Vagina (tissue), 2 donors: ENCODE measurements around the gene ZNF512.

Experiments used
- POLR2AphosphoS5 ChIP-seq, 2 donors: sonication (generic); formaldehyde crosslinking; IDR thresholded peaks; one replicate each; pipeline ENCODE4 v1.9.0; 2017; ENCODE audit warnings: antibody characterized with exemption in 2 of 2, mild to moderate bottlenecking in 2 of 2, low read depth in 1 of 2; ENCODE audit not compliant: insufficient read depth in 1 of 2
- TF ChIP-seq, protein P1 (sequence below), 3 experiments: fragments of 450-650 bp in 2 of 3; fragments of 200-600 bp in 1 of 3; sonication (generic) in 1 of 3; IDR thresholded peaks; one replicate each; pipeline ENCODE4 v1.5.1; 2017 to 2019; ENCODE audit warnings: antibody characterized with exemption in 3 of 3, mild to moderate bottlenecking in 2 of 3, moderate library complexity in 2 of 3

DNA sequence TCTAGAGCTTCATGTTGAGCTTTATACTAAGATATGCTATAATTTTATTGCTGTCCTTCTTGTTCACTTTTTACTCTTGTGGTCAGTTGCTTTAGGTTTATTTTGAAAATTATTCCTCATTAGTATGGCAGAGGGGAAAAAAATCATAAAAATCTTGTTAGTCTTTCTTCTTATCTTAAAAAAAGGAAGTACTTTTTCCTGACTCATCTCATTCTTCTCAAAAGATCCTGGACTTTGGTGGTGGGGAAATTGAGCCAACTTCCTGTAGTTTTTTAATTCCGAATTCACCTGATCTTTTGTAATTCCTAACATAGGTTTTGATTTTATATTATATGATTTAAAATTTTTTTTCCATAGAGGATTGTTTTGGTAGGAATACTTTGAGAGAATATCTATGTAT lies 84.6 kb downstream of the ZNF512 start:
- TF ChIP-seq, protein P1, sequence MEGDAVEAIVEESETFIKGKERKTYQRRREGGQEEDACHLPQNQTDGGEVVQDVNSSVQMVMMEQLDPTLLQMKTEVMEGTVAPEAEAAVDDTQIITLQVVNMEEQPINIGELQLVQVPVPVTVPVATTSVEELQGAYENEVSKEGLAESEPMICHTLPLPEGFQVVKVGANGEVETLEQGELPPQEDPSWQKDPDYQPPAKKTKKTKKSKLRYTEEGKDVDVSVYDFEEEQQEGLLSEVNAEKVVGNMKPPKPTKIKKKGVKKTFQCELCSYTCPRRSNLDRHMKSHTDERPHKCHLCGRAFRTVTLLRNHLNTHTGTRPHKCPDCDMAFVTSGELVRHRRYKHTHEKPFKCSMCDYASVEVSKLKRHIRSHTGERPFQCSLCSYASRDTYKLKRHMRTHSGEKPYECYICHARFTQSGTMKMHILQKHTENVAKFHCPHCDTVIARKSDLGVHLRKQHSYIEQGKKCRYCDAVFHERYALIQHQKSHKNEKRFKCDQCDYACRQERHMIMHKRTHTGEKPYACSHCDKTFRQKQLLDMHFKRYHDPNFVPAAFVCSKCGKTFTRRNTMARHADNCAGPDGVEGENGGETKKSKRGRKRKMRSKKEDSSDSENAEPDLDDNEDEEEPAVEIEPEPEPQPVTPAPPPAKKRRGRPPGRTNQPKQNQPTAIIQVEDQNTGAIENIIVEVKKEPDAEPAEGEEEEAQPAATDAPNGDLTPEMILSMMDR (IDR thresholded peaks at IDR 0.05) = no peak
- TF ChIP-seq POLR2AphosphoS5 (IDR thresholded peaks at IDR 0.05; ENCODE audit: insufficient read depth in 1 of 2, low read depth in 1 of 2) = no peak
